HG03439 (cell line): ENCODE measurements around the gene PBX2.
"Not testable (repeated sequence)": the region's sequence is repeated elsewhere in the genome, so short reads cannot be mapped to it uniquely, and the experiment has no call there.

Experiments
- ATAC-seq: cut with Tn5 transposase; IDR thresholded peaks from one replicate; pipeline ENCODE4 v1.9.1; 2021; ENCODE audit warnings: mild to moderate bottlenecking, moderate library complexity; ENCODE audit not compliant: unreplicated experiment

Gene PBX2

GRCh38 chr6:32187725-32188380 lies 2.1 kb downstream of the PBX2 start:
- not testable (repeated sequence) for ATAC-seq

DNA sequence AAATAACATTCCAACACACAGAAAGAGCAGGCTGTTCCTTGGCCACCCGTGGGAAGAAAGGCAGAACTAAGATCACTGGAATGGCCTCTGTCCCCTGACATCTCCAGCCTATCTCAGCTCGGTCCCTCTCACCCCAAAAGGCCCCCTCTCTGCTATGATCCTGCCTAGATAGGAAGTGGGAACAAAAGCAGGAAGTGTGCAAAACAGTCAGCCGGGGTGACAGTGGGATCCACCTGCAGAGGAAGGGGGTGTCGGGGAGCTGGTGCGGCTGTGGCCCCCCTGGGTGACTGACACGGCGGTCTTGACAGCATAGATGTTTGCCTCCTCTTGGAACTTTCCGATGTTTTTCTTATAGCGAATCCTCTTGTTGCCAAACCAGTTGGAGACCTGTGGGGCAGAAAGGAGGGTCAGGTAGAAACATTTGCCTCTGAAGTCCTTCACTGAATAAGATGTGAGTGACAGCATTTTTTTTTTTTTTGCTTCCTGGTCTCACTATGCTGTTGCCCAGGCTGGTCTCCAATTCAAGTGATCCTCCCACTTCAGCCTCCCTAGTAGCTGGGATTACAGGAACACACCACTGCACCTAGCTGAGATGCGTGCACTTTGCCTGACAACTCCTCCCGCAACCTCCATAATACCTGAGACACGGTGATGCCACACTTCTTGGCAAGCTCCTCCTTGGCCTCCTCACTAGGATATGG lies 2.8 kb downstream of the PBX2 start:
- no peak for ATAC-seq

DNA sequence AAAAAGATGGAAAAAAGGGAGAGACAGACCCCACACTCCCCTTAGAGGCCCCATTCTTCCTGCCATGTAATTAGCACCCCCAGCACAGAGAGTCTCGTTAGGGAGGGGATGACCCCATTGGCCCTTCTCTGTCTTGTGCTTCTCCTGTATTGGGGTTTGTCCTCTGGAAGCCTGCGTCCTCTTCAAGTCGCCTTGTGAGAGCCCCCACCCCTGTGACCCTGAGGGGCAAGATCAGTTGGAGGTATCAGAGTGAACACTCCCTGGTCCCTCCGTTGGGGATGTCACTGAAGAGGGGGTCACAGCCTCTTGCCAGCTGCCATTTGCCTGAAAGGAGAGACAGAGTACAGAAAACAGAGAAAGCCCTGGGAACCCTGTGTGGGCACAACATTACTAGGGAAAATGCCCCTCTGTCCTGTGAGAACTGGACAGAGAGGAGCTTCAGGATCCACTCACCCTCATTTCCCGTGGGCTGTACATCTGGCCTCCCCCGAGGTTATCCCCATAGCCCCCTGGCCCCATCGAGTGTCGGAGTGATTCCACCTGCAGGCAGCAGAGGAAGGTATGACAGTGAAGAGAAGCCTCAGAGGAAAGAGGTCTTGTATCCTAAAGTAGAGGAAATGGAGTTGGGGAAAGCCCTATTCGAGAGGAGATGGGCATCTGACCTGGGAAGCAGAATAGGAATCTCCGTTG lies 3.7 kb downstream of the PBX2 start:
- not testable (repeated sequence) for ATAC-seq

GRCh38 chr6:32185681-32186131 lies 4.3 kb downstream of the PBX2 start:
- not testable (repeated sequence) for ATAC-seq

GRCh38 chr6:32184084-32184640 lies 5.8 kb downstream of the PBX2 start, which contains the start of gene AGER:
Gene AGER, minus strand, starts transcription at chr6:32184253. Its CDS starts 31 bp downstream, at chr6:32184222.
- no peak for ATAC-seq

DNA sequence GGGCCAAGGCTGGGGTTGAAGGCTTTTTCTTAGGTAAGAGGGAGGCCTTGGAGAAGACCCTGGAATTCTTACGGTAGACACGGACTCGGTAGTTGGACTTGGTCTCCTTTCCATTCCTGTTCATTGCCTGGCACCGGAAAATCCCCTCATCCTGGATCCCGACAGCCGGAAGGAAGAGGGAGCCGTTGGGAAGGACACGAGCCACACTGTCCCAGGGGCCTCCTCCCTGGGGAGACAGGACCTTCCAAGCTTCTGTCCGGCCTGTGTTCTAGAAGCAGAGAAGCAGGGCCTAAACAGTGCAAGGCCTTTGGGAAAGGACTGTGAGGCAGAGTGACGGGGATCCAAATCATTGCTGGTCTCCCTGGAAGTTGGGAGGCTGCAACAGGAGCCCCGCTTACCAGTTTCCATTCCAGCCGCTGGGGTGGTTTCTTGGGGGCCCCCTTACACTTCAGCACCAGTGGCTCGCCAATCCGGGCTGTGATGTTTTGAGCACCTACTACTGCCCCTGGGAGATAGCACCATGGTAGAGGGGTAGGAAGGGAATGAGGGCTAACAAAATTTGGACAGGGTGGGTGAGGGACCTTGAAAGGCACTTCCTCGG lies 6.4 kb downstream of the PBX2 start:
- no peak for ATAC-seq

GRCh38 chr6:32183030-32183429 lies 7.0 kb downstream of the PBX2 start:
- no peak for ATAC-seq

GRCh38 chr6:32182555-32182981 lies 7.4 kb downstream of the PBX2 start:
- no peak for ATAC-seq

GRCh38 chr6:32181915-32182529 lies 8.0 kb downstream of the PBX2 start:
- ATAC-seq = no peak

GRCh38 chr6:32181148-32181702 lies 8.8 kb downstream of the PBX2 start:
- ATAC-seq = no peak

DNA sequence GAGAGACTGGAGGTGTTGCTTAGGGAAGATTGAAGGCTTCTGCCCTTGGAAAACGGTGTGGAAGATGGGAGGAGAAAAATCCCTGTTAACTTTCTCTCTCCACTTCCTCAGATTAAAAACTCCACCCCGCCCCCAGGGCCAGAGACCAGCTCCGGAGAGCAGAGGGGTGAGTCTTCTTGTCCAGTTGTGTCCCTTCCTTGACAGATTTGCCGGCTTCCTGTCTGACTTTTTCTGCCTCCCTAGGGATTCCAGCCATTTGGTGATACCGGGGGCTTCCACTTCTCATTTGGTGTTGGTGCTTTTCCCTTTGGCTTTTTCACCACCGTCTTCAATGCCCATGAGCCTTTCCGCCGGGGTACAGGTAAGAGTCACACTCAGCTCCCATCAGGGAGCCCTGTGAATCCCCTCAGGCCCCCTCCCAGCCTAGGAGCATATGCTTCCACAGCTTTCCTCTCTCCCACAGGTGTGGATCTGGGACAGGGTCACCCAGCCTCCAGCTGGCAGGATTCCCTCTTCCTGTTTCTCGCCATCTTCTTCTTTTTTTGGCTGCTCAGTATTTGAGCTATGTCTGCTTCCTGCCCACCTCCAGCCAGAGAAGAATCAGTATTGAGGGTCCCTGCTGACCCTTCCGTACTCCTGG lies 10.1 kb downstream of the PBX2 start:
- no peak for ATAC-seq

DNA sequence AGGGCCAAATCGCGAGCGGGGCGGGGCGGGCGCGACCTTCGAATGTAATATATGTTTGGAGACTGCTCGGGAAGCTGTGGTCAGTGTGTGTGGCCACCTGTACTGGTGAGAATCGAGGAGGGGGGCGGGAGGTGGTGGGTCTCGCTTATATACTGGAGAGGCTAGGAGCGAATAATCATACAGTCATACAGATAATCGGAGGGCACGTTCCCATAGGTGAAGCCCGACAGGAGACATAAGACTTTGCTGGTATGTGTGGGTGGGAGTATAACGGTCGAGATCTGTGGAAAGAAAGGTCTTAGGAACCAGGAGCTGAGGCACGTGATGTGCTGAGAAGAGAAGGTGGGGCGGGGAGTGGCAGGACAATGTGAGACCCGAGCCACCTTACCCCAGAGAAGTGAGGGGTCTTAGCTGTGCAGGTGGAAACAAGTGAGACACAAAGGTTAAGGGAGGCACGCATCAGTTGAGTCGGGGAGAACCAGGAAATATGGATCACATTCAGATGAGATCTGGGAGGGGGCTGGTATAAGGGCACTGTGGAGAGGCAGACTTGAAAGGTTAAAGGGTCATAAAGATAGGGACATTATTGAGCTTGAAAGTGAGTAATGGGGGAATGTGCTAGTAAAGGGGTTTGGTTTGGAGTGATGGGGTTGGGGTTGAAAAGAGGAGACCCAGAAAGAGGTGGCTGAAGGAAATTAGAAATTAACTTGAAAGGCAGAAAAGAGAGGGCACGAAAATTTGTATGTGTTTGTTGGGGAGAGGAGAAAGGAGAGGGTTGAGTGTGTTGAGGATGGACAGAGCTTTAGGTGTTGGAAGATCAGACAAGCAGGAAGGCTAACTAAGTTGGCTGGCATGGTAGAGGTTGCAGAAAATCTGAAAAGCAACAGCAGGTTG lies 11.2 kb downstream of the PBX2 start:
- ATAC-seq = no peak

DNA sequence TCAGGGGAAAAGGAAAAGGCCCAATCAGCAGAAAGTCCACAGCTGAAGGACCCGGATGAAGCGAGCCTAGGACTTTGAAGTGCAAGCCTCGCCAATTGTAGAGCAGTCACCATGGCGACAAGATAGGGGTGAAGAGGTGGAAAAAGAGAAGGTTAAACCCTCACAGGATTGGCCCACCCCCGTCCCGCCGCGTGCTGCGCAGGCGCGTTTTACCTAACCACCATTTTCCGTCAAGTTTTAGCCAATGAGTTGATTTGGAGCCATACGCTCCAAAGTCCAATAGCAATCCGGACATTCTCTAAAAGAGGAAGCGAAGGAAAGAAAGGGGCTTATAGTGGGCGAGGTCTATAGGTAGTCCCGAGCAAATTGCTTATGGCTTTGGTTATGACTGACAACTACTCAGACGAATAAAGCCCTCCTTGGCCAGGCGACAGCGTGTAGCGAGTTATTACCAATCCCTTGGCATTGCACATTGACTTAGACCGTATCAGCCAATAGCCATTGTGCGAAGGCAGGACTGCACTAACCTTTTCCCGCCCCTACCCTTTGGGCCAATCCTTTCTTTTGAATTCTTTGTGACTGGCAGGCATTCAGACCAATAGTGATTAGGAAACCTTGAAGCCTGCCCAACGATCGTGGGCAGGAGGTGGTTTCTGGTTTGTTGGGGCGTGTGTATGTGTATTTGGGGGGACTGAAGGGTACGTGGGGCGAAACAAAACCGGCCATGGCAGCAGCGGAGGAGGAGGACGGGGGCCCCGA lies 12.0 kb downstream of the PBX2 start, which contains the start of gene RNF5:
Gene RNF5, plus strand, starts transcription at position 618 of the 759 bp plus-strand sequence. Its CDS starts 107 bp downstream, at position 725.
- peak; percentile 81 for ATAC-seq

GRCh38 chr6:32177183-32177787 lies 12.7 kb downstream of the PBX2 start:
- peak; percentile 4 for ATAC-seq

DNA sequence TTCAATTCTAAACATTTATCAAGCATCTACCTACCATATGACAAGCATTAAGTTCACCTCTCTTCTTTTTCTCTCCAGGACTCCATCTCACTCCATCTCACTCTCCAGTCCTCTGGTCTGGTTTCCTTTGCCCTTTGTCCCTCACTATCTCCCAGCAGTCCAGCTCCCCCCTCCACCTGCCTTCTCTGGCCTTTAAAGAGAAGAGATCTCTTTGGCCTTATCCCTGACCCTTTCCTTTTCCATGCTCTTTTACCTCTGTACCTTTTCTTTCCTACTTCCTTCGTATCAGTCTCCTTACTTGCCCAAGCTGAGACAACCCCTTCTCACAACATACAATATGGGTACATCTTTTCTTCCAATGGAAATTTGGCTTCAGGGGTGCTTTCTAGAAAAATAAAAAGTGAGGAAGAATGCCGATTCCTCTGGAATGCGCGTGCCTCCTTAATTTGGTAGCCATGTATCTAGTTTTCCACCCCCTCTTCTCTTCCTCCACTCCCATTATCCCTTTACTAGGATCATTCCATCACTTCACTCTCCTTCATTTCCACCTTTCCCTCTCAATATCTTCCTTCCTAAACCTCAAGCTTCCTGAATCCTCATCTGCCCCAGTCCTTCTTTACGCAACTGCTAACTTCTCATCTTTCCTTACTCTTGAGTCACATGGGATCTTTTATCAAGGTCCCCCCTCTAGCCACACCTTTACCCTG lies 13.4 kb downstream of the PBX2 start:
- no peak for ATAC-seq

DNA sequence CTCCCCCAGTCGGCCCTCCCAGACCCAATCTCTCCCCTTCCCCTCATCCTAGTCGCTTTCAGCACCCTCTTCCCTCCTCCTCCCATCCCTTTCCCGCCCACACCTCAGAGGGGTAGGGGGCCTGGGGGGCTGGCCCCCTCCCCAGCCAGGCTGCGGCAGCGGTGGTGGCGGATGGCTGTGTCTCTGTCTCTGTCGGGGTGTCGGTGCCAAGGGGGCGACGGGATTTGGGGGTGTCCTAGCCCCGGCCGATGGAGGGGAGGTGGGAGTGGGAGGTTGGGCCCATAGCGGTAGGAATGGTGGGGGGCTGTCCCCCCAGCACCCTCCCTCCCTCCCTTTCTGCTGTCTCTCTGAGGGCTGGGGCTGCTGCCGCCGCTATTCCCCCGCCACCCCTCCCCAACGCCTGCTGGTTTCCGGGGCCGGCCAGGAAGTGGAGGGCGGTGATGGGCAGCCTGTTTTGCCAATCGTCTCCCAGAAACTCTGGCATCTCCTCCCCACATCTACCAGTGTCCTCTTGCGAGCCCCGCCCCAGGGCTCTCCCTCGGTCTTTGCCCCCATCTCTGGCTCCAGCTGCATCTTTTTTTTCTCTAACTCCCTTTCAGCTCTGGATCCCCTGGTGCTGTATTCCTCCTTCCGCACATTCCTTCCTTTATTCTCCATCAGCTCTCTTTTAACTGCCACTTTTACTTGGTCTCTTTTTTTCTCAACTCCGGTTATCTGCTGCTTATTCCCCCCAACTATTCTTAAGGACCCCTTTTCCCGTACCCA lies 14.1 kb downstream of the PBX2 start, which contains the start of gene AGPAT1:
Gene AGPAT1, minus strand, starts transcription at position 374 of the 765 bp plus-strand sequence. CDS start 4,588 bp downstream, outside the sequence.
- no peak for ATAC-seq
